DOHH2 (cell line): ENCODE measurements around the gene PHLPP1.

Experiments
- H3F3A ChIP-seq: fragments of 200-600 bp; sonication (generic), shearing (Covaris generic); 2 replicates; pipeline ENCODE4 v1.6.0; 2016; ENCODE audit warnings: antibody characterized with exemption, mild to moderate bottlenecking; ENCODE audit not compliant: control insufficient read depth, insufficient read depth
- H3K27ac ChIP-seq: fragments of 200-600 bp; sonication (generic); 2 replicates; pipeline ENCODE4 v1.5.1; 2014; ENCODE audit warnings: low read depth, mild to moderate bottlenecking, low read length, moderate library complexity
- H3K27me3 ChIP-seq: fragments of 200-600 bp; sonication (generic); 2 replicates; pipeline ENCODE4 v1.6.1; 2014; ENCODE audit warnings: mild to moderate bottlenecking, low read length, mixed read lengths; ENCODE audit not compliant: control insufficient read depth
- H3K36me3 ChIP-seq: fragments of 200-600 bp; sonication (generic); 2 replicates; pipeline ENCODE4 v1.6.1; 2014; ENCODE audit warnings: mild to moderate bottlenecking, low read length, moderate library complexity, mixed read lengths; ENCODE audit not compliant: control insufficient read depth
- H3K4me1 ChIP-seq: fragments of 200-600 bp; sonication (generic); 2 replicates; pipeline ENCODE4 v1.6.1; 2014; ENCODE audit warnings: mild to moderate bottlenecking, low read length, mixed read lengths; ENCODE audit not compliant: control insufficient read depth
- H3K4me2 ChIP-seq: fragments of 200-600 bp; sonication (generic); 2 replicates; pipeline ENCODE4 v1.6.0; 2014; ENCODE audit warnings: mild to moderate bottlenecking, low read length, moderate library complexity
- H3K4me3 ChIP-seq: fragments of 200-600 bp; sonication (generic); 2 replicates; pipeline ENCODE4 v1.5.1; 2014; ENCODE audit warnings: mild to moderate bottlenecking, low read length, mixed read lengths
- H3K79me2 ChIP-seq: fragments of 200-600 bp; sonication (generic); 2 replicates; pipeline ENCODE4 v1.6.1; 2014; ENCODE audit warnings: mild to moderate bottlenecking, low read length, mixed read lengths; ENCODE audit not compliant: control insufficient read depth
- H3K9me2 ChIP-seq: fragments of 200-600 bp; sonication (generic); replicated peaks from 2 replicates; pipeline ENCODE4 v1.6.1; 2014; ENCODE audit warnings: mild to moderate bottlenecking, low read length, mixed read lengths; ENCODE audit not compliant: control insufficient read depth
- H3K9me3 ChIP-seq: fragments of 200-600 bp; sonication (generic); 2 replicates; pipeline ENCODE4 v1.6.1; 2014; ENCODE audit warnings: antibody characterized with exemption, low read length, mixed read lengths; ENCODE audit not compliant: control insufficient read depth, insufficient read depth
- H4K20me1 ChIP-seq: fragments of 200-600 bp; sonication (generic); 2 replicates; pipeline ENCODE4 v1.6.0; 2014; ENCODE audit warnings: low read depth, mild to moderate bottlenecking, antibody characterized with exemption, low read length, moderate library complexity; ENCODE audit not compliant: control insufficient read depth, insufficient read depth
- CTCF ChIP-seq: fragments of 200-600 bp; sonication (generic); IDR thresholded peaks from one replicate; pipeline ENCODE4 v1.5.1; 2014; ENCODE audit warnings: antibody characterized with exemption, mild to moderate bottlenecking, low read depth, low read length; ENCODE audit not compliant: poor library complexity, severe bottlenecking
- EZH2phosphoT487 ChIP-seq: fragments of 200-600 bp; sonication (generic); IDR thresholded peaks from 2 replicates; pipeline ENCODE4 v1.6.1; 2017; ENCODE audit warnings: borderline replicate concordance, mild to moderate bottlenecking, antibody characterized with exemption, low read length, moderate library complexity, mixed read lengths

PHLPP1 gene

DNA sequence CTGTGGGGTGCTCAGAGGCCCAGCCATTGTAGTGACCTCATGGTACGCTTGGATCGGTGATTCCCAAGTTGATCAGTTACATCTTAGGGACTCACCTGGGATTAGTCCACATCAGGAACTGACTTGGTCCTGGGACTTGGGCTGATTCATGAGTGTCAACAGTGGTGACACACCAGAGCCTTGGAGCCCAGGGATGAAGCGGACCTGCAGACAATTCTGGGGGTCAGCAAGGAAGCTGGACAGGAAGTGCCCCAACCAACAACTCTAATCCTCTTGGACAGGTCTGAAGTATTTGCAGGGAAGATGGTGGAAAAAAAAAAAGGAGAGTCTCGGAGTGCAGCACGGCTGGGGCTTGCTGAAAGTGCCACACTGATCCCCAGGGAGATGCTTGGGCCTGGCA, 288.6 kb downstream of the PHLPP1 start:
- H3K9me3 ChIP-seq: no peaks in the 10 kb centered on the region
- H3K27me3 ChIP-seq: no peaks in the 10 kb centered on the region
- H3F3A ChIP-seq: no peaks in the 10 kb centered on the region
- H3K4me2 ChIP-seq: no peak overlapping the region
- H3K4me3 ChIP-seq: no peak overlapping the region
- no peaks in the 10 kb centered on the region for H3K36me3 ChIP-seq
- no peaks in the 10 kb centered on the region for H3K9me2 ChIP-seq
- H3K79me2 ChIP-seq: no peaks in the 10 kb centered on the region
- H4K20me1 ChIP-seq: no peaks in the 10 kb centered on the region
- no peaks in the 10 kb centered on the region for H3K4me1 ChIP-seq
- no peak for TF ChIP-seq CTCF
- no peak for TF ChIP-seq EZH2phosphoT487
- no peak overlapping the region for H3K27ac ChIP-seq

DNA sequence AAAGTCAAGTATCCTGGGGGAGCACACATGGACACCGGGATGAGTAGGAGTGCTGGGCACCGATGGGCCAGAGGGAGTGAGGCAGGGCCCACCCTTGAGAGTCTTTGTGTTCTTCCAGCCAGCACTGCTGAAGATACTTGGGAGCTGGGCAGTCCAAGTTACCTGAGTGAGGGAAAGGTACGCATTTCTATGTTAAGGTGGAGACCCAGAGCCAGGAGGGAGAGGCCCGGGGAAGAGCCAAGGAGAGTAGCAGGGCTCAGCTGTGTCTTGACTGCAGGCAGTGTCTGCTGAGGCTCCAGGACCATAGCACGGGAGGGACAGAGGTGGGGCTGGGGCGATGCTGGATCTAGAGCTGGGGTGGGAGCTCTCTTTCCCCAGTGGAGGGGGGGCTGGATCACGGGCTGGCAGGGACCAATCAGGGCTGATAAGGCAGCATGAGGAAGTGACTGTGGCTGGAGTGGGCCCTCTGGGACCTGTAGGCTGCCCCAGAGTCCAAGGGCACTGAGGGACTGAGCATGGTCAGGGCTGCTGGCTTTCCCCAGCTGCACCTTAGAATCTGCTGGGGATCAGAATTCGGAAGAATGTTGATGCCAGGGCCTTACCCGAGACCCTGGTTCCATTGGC, 289.2 kb downstream of the PHLPP1 start:
- Histone ChIP-seq H3K27ac (no peak overlapping the region), H3K4me2 (no peak overlapping the region)
- TF ChIP-seq EZH2phosphoT487 (no peak), CTCF (no peak)

DNA sequence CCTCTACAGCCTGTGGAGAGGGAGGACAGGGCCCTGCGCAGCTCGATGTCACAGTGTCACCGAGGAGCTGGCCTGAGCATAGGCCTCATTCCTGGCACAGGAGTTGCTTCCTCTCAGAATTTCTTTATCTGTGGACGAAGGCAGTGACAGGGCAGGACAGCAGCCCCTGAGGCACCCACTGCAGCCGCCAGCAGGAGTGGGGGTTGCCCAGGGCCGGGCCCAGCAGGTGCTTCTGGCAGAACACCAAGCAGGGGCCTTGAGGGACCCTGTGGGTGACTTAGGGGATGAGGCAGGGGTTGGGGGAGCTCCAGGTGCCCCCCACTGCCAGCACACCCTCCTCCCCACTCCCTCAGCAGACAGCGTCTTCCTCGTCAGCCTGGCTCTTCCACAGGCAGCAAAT, 290.0 kb downstream of the PHLPP1 start:
- Histone ChIP-seq H3K36me3 (no peaks in the 10 kb centered on the region), H3F3A (no peaks in the 10 kb centered on the region), H3K9me2 (no peaks in the 10 kb centered on the region), H3K4me3 (no peak overlapping the region), H3K79me2 (no peaks in the 10 kb centered on the region), H4K20me1 (no peaks in the 10 kb centered on the region), H3K27ac (no peak overlapping the region), H3K4me1 (no peaks in the 10 kb centered on the region), H3K9me3 (no peaks in the 10 kb centered on the region), H3K27me3 (no peaks in the 10 kb centered on the region), H3K4me2 (no peak overlapping the region)
- TF ChIP-seq EZH2phosphoT487 (no peak), CTCF (no peak)

More for the DNA sequence above, 289.2 kb downstream of the PHLPP1 start:
- Histone ChIP-seq H3F3A (no peaks in the 10 kb centered on the region), H3K4me3 (no peak overlapping the region), H3K79me2 (no peaks in the 10 kb centered on the region), H3K9me3 (no peaks in the 10 kb centered on the region), H3K36me3 (no peaks in the 10 kb centered on the region), H3K27me3 (no peaks in the 10 kb centered on the region), H3K4me1 (no peaks in the 10 kb centered on the region), H3K9me2 (no peaks in the 10 kb centered on the region), H4K20me1 (no peaks in the 10 kb centered on the region)
